Hepatic stellate cell (primary cell): ENCODE measurements around the gene FGB.
"Not testable (repeated sequence)": the region's sequence is repeated elsewhere in the genome, so short reads cannot be mapped to it uniquely, and the experiment has no call there.

Experiments
- DNase-seq: peaks from one replicate; pipeline ENCODE4 v3.0.0; 2011; ENCODE audit warnings: low spot score

Gene FGB

DNA sequence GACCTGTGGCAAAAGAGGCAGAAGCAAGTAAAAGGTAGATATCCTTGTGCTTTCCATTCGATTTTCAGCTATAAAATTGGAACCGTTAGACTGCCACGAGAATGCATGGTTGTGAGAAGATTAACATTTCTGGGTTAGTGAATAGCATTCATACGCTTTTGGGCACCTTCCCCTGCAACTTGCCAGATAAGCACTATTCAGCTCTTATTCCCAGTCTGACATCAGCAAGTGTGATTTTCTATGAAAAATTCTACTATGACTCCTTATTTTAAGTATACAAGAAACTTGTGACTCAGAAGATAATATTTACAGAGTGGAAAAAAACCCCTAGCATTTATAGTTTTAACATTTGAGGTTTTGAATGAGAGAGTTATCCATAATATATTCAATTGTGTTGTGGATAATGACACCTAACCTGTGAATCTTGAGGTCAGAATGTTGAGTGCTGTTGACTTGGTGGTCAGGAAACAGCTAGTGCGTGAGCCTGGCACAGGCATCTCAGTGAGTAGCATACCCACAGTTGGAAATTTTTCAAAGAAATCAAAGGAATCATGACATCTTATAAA, 3.9 kb downstream of the FGB start:
- DNase-seq: no peak

- DNase-seq: no peak
Measured at GRCh38 chr4:154569028-154569427, 6.2 kb downstream of the FGB start.

DNA sequence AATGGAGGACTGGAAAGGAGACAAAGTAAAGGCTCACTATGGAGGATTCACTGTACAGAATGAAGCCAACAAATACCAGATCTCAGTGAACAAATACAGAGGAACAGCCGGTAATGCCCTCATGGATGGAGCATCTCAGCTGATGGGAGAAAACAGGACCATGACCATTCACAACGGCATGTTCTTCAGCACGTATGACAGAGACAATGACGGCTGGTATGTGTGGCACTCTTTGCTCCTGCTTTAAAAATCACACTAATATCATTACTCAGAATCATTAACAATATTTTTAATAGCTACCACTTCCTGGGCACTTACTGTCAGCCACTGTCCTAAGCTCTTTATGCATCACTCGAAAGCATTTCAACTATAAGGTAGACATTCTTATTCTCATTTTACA, 6.8 kb downstream of the FGB start:
- no peak for DNase-seq

GRCh38 chr4:154573190-154573870, 10.5 kb downstream of the FGB start:
- DNase-seq: no peak

GRCh38 chr4:154574311-154574710, 11.5 kb downstream of the FGB start:
- DNase-seq: no peak

GRCh38 chr4:154577324-154577723, 14.5 kb downstream of the FGB start:
- DNase-seq: no peak

DNA sequence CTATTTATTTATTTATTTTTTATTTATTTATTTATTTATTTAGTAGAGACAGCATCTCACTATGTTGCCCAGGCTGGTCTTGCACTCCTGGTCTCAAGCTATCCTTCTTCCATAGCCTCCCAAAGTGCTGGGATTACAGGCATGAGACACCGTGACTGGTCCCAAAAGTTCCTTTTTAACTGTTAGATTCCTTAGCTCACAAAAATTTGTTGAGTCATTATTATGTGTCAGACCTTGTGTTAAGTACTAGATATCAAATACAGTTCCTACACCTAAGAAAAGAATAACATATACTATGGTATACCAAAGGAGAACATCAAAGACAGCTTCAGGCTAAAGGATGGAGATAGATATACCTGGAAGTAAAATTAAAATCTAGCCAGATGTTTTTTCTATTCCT, 16.1 kb downstream of the FGB start:
- DNase-seq: no peak

DNA sequence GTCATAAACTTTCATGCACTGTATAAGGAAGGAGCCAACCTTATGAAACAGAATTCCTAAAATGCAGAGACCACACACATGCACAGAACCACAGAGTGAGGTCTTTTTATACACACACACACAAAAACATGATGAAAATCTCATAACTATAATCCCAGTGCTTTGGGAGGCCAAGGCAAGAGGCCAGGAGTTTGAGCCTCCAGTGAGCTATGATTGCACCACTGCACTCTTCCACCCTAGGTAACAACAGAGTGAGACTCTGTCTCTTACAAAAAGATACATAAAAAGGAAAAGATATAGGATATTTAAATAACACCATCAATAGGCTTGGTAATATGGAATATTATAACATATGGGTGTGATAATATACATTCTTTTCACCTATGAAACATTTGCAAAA, 17.1 kb downstream of the FGB start:
- no peak for DNase-seq

DNA sequence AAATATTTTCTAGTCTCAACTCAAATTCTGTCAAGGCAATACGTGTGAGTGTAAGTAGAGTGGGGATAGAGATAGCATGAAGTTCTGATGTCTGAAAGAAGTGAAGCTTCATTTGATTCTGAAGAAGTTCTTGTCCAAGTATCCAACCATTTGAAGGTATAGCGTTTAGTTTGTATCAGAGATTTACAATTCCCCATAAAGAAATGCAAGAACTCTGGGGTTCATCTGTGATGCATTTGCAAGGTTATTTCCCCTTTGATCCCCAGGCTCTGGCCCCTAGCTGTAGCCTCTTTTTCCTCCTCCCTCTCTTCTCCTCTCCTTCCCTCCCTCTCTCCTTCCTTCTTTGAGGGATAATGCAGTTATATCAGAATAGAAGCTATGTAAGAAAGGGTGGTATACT, 19.9 kb downstream of the FGB start:
- DNase-seq: no peak

DNA sequence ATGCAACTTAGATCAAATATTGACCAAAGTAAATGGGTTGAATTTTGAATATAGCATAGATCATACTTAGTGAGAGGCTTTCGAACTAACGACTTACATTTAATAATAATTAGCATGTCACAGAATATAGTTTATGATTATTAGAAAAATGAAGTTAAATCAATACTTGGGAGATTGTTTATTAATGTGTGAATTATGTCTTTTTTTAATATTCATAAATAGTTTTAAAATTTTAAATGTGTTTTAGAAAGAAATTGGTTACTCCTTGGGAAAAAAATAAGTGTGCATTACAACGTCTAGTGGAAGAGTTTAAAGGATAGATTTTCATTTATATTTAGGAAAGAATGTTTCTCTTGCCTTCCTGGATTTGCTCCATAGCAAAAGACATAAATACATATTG, 20.4 kb downstream of the FGB start:
- DNase-seq: no peak

GRCh38 chr4:154583677-154584076, 20.9 kb downstream of the FGB start:
- no peak for DNase-seq

- DNase-seq: no peak
Measured at GRCh38 chr4:154584259-154584658, 21.4 kb downstream of the FGB start.

DNA sequence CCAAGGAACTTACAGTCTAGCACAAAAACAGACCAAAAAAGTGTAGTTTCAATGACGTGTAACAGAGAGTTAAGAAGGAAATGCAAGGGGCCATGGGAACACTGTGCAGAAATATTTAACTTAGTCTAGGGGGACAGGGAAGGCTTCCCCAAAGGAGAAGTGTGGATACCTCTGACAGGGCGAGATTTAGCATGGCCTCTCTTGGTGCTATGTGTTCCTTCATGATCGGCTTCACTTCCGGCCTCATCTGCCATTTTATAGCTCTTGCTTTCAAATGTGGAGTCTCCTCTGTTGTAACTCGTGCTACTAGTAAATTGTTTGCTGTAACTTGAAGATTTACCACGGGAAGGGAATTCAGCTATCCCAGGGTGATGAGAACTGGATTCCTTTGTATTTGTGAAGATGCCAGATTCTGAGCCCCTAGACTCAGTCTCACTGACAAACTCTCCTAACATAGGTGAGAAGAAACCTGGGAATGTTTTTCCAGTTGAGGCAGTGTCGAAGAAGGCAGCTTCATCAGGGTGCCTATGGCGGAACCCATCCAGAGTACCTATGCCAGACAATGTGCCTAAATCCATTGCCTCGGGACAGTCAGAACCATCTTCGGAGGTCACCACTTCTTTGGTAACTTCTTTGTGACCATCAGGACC, 22.7 kb downstream of the FGB start:
- no peak for DNase-seq

DNA sequence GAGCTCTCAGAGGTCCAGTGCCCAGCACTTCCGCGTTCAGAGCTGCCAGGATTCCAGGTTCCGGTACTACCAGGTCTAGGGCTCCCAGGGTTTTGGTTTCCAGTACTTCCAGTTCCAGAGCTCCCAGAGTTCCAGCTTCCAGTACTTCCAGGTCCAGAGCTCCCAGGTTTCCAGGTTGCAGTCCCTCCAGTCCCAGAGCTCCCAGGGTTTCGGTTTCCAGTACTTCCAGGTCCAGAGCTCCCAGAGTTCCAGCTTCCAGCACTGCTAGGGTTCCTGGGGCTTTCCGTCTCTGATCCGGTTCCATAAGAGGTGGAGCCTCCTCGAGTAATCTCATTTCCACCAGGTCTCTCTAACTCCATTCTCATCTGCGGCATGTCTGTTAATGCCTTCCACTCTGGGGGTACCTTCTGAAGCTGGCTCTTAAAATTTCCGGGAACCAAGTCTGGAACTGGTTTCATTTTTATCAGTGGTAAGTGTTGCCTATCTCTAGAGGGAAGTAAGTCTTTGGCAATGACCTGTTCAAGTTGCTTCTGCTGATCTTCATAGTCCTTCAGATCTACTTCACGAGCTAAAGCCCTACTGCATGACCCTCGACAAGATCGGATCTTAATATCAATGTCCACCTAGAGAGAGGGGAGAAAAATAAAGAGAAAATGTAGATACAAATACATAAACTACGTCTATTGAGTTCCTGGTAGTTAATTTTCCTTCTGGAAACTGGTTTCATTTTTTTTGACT, 23.7 kb downstream of the FGB start:
- DNase-seq: no peak

DNA sequence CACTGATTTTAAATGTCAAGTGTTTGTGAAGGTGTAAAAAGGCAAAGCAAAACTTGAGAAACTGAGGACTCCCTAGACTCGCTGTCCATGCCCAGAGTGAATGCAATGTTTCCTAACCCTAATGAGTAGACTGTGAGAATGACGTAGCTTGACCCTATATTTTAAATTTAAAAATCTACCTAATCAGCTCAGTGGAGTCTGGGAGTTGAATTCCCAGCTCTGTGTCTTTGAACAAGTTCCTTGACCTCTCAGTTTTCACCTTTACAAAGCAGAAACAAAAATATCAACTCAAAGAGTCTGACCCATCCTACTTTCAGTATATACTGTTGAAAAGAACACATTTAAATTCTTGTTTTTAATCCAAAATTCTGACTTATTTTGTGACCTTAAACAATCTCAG, 25.4 kb downstream of the FGB start:
- DNase-seq: no peak

DNA sequence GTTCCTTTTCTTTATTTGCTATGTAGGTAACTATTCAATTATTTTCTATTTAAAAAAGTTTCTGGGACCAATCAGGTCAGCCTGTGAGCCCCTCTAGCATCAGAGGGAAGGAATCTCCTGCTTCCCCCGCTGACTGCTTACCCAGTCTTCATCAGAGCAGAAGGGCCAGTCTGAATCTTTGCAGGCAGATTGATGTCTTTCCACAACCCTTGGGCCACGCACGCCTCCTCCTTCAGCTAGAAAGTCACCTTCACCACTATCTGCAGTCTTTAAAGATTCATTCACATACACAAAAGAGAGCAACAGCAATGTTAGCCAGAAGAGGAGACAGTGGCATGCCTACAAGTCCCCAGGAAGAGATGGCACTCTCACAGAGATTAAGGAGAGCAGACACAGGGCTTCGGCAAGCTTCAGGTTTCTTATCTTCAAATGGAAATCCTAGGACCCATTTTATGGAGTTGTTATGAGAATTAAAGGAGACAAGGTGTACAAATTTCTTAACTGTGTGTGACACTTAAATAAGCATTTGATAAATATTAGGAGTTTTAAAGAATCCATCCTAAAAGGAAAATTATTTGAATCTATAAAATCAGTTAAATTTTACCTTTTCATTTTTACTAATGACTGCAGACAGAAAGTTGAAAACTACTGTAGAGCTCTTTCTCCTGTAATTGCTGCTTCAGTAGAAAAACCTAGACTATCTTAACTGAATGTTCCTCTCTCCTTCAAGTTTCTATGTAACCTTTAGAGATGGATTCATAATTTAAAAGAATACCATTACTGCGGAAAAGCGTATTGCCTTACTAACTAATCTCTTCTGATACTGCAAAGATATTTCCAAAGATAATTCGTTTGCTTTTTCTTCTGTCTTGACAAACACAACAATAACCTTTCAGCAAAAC, 26.7 kb downstream of the FGB start:
- no peak for DNase-seq

DNA sequence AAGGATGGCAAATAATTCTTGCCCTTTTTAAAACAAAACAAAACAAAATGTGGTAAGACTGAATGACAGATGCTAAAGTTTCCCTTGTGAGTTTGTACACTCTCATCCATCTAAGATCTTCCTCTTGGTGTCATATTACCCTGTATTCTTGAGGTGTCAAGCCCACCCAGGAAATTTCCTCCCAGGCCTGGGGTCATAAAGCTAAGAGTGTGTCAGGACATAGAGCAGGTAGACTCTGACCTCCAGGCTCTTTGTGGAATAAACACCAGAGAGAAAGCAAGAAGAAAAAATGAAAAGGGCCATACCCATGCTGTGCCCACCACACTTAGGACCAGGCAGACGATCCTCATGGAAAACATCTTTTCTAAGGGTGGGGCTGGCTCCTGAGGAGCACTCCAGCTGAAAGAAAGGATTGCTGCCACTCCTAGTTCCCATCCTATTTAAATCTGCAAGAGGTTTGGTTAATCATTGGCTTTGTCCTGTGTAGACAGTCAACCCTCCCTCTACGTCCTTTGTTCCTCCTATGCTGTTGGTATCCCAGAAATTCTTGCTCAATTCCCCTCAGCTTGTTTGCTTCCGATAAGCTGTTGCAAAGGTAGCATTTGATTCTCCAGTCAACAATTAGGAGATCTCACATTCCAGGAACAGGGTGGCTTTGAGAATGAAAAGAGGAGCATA, 27.7 kb downstream of the FGB start, which contains the start of gene FGA:
Gene FGA (minus strand): TSS at position 414 of the 678 bp plus-strand sequence. CDS start 55 bp downstream, at position 359.
- DNase-seq: no peak

GRCh38 chr4:154591890-154592289, 29.1 kb downstream of the FGB start:
- DNase-seq: no peak

DNA sequence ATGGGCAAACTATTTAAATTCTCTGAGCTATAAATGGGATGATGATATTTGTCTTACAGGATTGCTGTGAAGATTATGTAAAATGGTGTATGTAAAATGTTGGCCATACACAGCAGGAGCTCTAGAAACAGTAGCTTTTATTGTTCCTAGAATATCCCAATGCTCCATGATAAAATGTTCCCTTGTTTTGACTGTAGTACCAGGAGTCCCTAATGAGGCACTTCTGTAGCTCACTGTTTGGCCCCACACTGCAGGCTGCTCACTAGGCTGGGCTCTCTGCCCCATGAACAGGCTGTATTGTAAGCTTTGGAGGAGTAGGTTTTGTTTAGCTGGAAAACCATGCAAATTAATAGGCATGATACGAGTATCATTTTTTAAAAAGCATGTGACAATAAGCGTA, 31.1 kb downstream of the FGB start:
- no peak for DNase-seq

DNA sequence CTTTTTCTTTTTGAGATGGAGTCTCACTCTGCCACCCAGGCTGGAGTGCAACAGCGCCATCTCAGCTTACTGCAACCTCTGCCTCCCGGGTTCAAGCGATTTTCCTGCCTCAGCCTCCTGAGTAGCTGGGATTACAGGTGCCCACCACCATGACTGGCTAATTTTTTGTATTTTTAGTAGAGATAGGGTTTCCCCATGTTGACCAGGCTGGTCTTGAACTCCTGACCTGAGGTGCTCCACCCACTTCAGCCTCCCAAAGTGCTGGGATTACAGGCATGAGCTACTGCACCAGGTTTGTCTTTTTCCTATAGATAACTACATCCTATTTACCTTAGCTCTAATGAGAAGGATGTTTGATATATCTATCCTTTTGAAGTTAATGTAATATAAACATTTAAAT, 31.5 kb downstream of the FGB start:
- DNase-seq: not testable (repeated sequence)

- no peak for DNase-seq
Measured at GRCh38 chr4:154595807-154596206, 33.0 kb downstream of the FGB start.
